ENCODE results near the gene KRTAP4-8. TPM values are rescaled to one million over a fixed set of nuclear protein-coding genes. Genes with fewer than 3 reads are reported as not detected.
"Not testable (repeated sequence)": the region's sequence is repeated elsewhere in the genome, so short reads cannot be mapped to it uniquely, and the experiment has no call there.

KRTAP4-8 gene
- total RNA-seq, 1 donor from 2014 or later: not detected

DNA sequence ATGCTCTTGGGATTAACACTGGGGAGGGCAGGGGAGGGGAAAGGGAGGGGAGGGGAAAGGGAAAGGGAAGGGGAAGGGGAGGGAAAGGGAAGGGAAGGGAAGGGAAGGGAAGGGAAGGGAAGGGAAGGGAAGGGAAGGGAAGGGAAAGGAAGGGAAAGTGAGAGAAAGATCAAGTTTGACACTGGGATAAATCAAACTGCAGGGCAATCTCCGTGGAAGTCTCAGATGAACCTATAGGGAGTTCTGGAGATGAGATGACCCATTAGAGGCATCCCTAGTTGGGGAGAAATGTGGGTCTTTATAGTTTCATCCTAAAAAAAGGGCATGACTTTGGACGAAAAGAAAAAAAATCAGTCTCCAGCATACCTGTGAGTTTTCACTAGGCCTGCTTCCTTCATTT, 23.8 kb upstream of the KRTAP4-8 start:
- H3K27me3 Mint-ChIP-seq (ENCODE audit: unreplicated experiment): peaks cover 6% of the 10 kb centered on the region
- no peaks in the 10 kb centered on the region for H3K4me1 Mint-ChIP-seq (ENCODE audit: low read depth, unreplicated experiment)
- TF ChIP-seq, protein P1, sequence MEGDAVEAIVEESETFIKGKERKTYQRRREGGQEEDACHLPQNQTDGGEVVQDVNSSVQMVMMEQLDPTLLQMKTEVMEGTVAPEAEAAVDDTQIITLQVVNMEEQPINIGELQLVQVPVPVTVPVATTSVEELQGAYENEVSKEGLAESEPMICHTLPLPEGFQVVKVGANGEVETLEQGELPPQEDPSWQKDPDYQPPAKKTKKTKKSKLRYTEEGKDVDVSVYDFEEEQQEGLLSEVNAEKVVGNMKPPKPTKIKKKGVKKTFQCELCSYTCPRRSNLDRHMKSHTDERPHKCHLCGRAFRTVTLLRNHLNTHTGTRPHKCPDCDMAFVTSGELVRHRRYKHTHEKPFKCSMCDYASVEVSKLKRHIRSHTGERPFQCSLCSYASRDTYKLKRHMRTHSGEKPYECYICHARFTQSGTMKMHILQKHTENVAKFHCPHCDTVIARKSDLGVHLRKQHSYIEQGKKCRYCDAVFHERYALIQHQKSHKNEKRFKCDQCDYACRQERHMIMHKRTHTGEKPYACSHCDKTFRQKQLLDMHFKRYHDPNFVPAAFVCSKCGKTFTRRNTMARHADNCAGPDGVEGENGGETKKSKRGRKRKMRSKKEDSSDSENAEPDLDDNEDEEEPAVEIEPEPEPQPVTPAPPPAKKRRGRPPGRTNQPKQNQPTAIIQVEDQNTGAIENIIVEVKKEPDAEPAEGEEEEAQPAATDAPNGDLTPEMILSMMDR (IDR thresholded peaks at IDR 0.05; ENCODE audit: partially characterized antibody, unreplicated experiment): no peak
- H3K27ac Mint-ChIP-seq (ENCODE audit: unreplicated experiment): no peak overlapping the region
- no peak overlapping the region for H3K4me3 Mint-ChIP-seq (ENCODE audit: unreplicated experiment)
- no peak for DNase-seq
- H3K36me3 Mint-ChIP-seq (ENCODE audit: unreplicated experiment): peaks cover 23% of the 10 kb centered on the region
- H3K9me3 Mint-ChIP-seq (ENCODE audit: unreplicated experiment): peaks cover 17% of the 10 kb centered on the region

DNA sequence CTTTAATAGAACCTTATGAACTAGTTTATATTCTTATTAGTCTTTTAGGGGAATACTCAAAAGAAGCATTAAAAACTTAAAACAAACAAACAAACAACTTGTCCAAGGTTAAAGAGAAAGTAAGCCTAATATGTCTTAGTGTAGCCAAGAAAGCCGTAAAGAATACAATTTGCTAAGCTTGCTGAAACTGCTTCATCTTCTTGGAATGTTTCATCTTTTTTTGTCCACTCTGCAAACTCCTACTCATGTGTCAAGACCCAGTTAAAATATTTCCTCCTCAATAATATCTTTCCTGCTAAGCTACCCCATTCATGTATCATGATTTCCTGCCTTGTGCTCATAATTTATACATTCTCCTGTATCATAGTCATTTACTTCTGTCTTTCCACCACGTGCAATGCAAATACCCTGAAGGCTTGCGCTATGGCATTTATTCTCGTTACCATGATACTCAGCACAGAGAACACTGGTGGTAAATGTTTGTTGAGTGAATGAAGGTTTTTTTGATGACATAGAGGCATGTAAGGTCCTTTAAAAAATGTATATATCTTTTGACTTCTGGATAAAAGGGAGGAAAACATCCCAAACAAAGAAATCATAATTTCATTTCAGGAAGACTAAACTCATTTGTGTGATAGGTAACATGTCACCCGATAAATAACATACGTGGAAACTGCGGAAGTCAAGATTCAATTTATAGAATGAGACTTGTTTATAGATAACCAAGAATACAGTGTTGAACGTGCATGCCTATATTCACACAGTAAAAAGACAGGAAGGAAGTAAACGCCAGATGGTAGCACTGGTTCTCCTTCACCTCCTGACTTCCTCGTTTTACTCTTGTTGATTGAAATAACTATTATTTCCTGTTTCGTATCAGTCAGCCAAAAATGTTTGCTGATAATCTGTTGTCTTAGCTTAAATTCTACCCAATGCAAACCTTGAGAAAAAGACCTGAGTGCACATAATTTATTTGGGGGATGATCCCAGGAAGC, 22.1 kb upstream of the KRTAP4-8 start:
- H3K4me3 Mint-ChIP-seq (ENCODE audit: unreplicated experiment); DNase-seq; H3K4me1 Mint-ChIP-seq (ENCODE audit: low read depth, unreplicated experiment); H3K27ac Mint-ChIP-seq (ENCODE audit: unreplicated experiment); H3K27me3 Mint-ChIP-seq (ENCODE audit: unreplicated experiment): not testable (repeated sequence)
- H3K36me3 Mint-ChIP-seq (ENCODE audit: unreplicated experiment): peaks cover 23% of the 10 kb centered on the region
- H3K9me3 Mint-ChIP-seq (ENCODE audit: unreplicated experiment): peaks cover 17% of the 10 kb centered on the region

DNA sequence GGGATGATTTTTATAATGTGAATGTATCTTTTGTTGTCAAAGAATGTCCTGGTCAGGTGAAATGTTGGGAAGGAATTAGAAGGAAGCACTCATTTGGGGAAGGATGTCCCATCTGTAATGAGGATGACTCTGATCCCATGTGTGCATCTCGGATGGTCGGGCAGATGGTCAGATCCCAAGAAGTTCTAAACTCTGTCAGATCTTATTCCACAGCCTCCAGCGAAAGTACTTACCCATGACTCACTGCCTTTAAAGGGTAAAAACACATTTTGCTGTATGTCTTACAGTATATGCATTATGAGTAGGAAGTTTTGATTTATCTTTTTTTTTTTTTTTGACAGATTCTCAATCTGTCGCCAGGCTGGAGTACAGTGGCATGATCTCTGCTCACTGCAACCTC, 20.8 kb upstream of the KRTAP4-8 start:
- peaks cover 11% of the 10 kb centered on the region for H3K9me3 Mint-ChIP-seq (ENCODE audit: unreplicated experiment)
- no peak overlapping the region for H3K4me3 Mint-ChIP-seq (ENCODE audit: unreplicated experiment)
- no peak overlapping the region for H3K27ac Mint-ChIP-seq (ENCODE audit: unreplicated experiment)
- TF ChIP-seq, protein P1 (IDR thresholded peaks at IDR 0.05; ENCODE audit: partially characterized antibody, unreplicated experiment): no peak
- H3K36me3 Mint-ChIP-seq (ENCODE audit: unreplicated experiment): peaks cover 19% of the 10 kb centered on the region
- H3K27me3 Mint-ChIP-seq (ENCODE audit: unreplicated experiment): peaks cover 6% of the 10 kb centered on the region
- DNase-seq: no peak
- H3K4me1 Mint-ChIP-seq (ENCODE audit: low read depth, unreplicated experiment): no peaks in the 10 kb centered on the region

DNA sequence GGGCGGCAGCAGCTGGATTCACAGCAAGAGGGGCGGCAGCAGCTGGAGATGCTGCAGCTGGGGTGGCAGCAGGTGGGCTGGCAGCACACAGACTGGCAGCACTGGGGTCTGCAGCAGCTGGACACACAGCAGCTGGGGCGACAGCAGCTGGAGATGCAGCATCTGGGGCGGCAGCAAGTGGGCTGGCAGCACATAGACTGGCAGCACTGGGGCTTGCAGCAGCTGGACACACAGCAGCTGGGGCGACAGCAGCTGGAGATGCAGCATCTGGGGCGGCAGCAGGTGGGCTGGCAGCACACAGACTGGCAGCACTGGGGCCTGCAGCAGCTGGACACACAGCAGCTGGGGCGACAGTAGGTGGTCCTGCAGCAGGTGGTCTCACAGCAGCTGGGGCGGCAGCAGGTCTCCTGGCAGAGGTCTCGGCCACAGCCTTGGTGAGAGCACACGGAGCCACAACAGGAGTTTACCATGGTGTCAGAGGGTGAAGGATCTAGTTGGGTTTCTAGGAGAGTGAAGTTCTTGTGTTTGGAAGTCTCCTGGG, 20.0 kb upstream of the KRTAP4-8 start, which contains the start of gene KRTAP4-11:
TSS of gene KRTAP4-11 (minus strand) at position 528 of the 541 bp plus-strand sequence. CDS start at position 470, 58 bp downstream.
- not testable (repeated sequence) for H3K4me3 Mint-ChIP-seq (ENCODE audit: unreplicated experiment); H3K27me3 Mint-ChIP-seq (ENCODE audit: unreplicated experiment); H3K4me1 Mint-ChIP-seq (ENCODE audit: low read depth, unreplicated experiment); H3K9me3 Mint-ChIP-seq (ENCODE audit: unreplicated experiment); H3K27ac Mint-ChIP-seq (ENCODE audit: unreplicated experiment)
- peaks cover 13% of the 10 kb centered on the region for H3K36me3 Mint-ChIP-seq (ENCODE audit: unreplicated experiment)
- peak; percentile 16 for DNase-seq

DNA sequence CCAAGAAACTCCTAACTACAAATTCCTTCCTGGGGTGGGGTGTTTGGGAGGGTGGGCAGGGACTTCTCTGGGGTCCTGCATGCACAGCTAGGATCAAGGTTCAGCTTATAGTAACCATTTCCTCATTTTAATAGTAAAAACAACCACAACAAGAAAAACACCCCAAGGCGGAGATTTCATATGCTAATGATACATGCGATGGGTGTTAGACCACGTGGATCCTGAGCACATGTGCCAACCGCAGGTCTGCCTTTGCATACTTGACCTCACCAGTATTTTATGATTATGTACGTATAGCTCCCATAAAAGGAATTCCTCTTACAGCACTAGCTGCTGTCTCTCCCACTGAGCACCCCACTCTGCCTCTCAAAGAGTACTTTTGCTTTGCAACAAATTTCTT, 18.4 kb upstream of the KRTAP4-8 start:
- peaks cover 12% of the 10 kb centered on the region for H3K36me3 Mint-ChIP-seq (ENCODE audit: unreplicated experiment)
- H3K4me3 Mint-ChIP-seq (ENCODE audit: unreplicated experiment): no peak overlapping the region
- peaks cover 3% of the 10 kb centered on the region for H3K27me3 Mint-ChIP-seq (ENCODE audit: unreplicated experiment)
- H3K4me1 Mint-ChIP-seq (ENCODE audit: low read depth, unreplicated experiment): no peaks in the 10 kb centered on the region
- peaks cover 7% of the 10 kb centered on the region for H3K9me3 Mint-ChIP-seq (ENCODE audit: unreplicated experiment)
- TF ChIP-seq, protein P1 (IDR thresholded peaks at IDR 0.05; ENCODE audit: partially characterized antibody, unreplicated experiment): no peak
- no peak for DNase-seq
- H3K27ac Mint-ChIP-seq (ENCODE audit: unreplicated experiment): no peak overlapping the region

All from glutamatergic neuron (in vitro differentiated cells).